ENCODE data around the gene ELFN2. TPM values are rescaled to one million over a fixed set of nuclear protein-coding genes. Genes with fewer than 3 reads are reported as not detected.

ELFN2 gene
- total and polyA plus RNA-seq, 2 donors (not counting 3 experiments of a cell fraction or from before 2014, with no cell fraction given) = 0.41 to 1.3 TPM

- H2AFZ ChIP-seq (ENCODE audit: low read depth, low read length) = no peak overlapping the region
- no peaks in the 10 kb centered on the region for H3K79me2 ChIP-seq (ENCODE audit: control insufficient read depth, insufficient read depth, low read length)
- intact Hi-C loops (cut with micrococcal nuclease) (no loop called here), dilution Hi-C loops (cut with MboI; ENCODE audit: extremely low pct_ligation_motif_present, low sequenced_read_pairs) (no loop called here)
- H3K4me3 ChIP-seq (replicated peaks in 1 of 3; ENCODE audit: insufficient read depth in 1 of 3, low read depth in 1 of 3, low read length in 3 of 3) = no peak overlapping the region
- DNase-seq (ENCODE audit: low read depth, low spot score) = no peak
- H3K4me1 ChIP-seq (ENCODE audit: control insufficient read depth, extremely low read depth, insufficient read depth, low read length) = no peaks in the 10 kb centered on the region
- H3K4me2 ChIP-seq (ENCODE audit: insufficient read depth, low read length) = no peak overlapping the region
- no peaks in the 10 kb centered on the region for H4K20me1 ChIP-seq (replicated peaks; ENCODE audit: control insufficient read depth, extremely low read depth, insufficient read depth, low read length)
- no peak for TF ChIP-seq JUN (IDR thresholded peaks at IDR 0.05; ENCODE audit: borderline replicate concordance, insufficient read depth, insufficient read length, low read depth)
- TF ChIP-seq POLR2AphosphoS5 (IDR thresholded peaks at IDR 0.05; ENCODE audit: insufficient read depth, low read depth, low read length) = no peak
- no peak for TF ChIP-seq MAX (IDR thresholded peaks at IDR 0.05; ENCODE audit: insufficient read depth, insufficient read length)
- no peak for TF ChIP-seq EZH2 (IDR thresholded peaks at IDR 0.05; ENCODE audit: borderline replicate concordance, low read depth, low read length, severe bottlenecking)
- no peak for TF ChIP-seq FOS (IDR thresholded peaks at IDR 0.05; ENCODE audit: borderline replicate concordance, insufficient read depth, low read length)
- no peak for TF ChIP-seq POLR2A (IDR thresholded peaks at IDR 0.05; ENCODE audit: low read depth, low read length)
- TF ChIP-seq CTCF (IDR thresholded peaks at IDR 0.05; ENCODE audit: extremely low read depth in 1 of 2, insufficient read depth in 1 of 2, low read depth in 1 of 2, low read length in 2 of 2) = no peak
- no peak for TF ChIP-seq GATA2 (IDR thresholded peaks at IDR 0.05; ENCODE audit: insufficient read depth, insufficient read length, low read depth, low read length)
- TF ChIP-seq MYC (IDR thresholded peaks at IDR 0.05; ENCODE audit: low read depth, low read length) = no peak
- peaks cover 0 to 11% of the 10 kb centered on the region in 2 experiments for H3K27me3 ChIP-seq (ENCODE audit: control insufficient read depth in 2 of 2, insufficient read depth in 2 of 2, low read length in 2 of 2)
- H3K36me3 ChIP-seq (ENCODE audit: control insufficient read depth in 2 of 2, extremely low read depth in 1 of 2, insufficient read depth in 2 of 2, low read length in 2 of 2) = no peaks in the 10 kb centered on the region
- no peaks in the 10 kb centered on the region for H3K9me1 ChIP-seq (replicated peaks; ENCODE audit: control insufficient read depth, extremely low read depth, insufficient read depth, low read length)
- no peak for FAIRE-seq
- CTCF ChIA-PET = no interaction called here
- BruUV-seq (replicated peaks) = no TSS peak
- no peak overlapping the region for H3K27ac ChIP-seq (ENCODE audit: insufficient read depth, low read depth, low read length)
- no peak overlapping the region for H3K9ac ChIP-seq (replicated peaks; ENCODE audit: extremely low read depth, insufficient read depth, low read length)
- H3K9me3 ChIP-seq (replicated peaks; ENCODE audit: control insufficient read depth, insufficient read depth, low read length) = no peaks in the 10 kb centered on the region
- POLR2A ChIA-PET = no interaction called here
These were observed 72.1 kb downstream of the ELFN2 start for GRCh38 chr22:37355174-37355573.

Data from endothelial cell of umbilical vein (primary cell).